GF-D8 (cell line): Measurements from ENCODE around the gene GABRB3.
"Not testable (repeated sequence)": the region's sequence is repeated elsewhere in the genome, so short reads cannot be mapped to it uniquely, and the experiment has no call there.

Experiments
- DNase-seq: peaks from one replicate; lab custom pipeline; 2025; lab: John Stamatoyannopoulos, UW

GABRB3 gene

DNA sequence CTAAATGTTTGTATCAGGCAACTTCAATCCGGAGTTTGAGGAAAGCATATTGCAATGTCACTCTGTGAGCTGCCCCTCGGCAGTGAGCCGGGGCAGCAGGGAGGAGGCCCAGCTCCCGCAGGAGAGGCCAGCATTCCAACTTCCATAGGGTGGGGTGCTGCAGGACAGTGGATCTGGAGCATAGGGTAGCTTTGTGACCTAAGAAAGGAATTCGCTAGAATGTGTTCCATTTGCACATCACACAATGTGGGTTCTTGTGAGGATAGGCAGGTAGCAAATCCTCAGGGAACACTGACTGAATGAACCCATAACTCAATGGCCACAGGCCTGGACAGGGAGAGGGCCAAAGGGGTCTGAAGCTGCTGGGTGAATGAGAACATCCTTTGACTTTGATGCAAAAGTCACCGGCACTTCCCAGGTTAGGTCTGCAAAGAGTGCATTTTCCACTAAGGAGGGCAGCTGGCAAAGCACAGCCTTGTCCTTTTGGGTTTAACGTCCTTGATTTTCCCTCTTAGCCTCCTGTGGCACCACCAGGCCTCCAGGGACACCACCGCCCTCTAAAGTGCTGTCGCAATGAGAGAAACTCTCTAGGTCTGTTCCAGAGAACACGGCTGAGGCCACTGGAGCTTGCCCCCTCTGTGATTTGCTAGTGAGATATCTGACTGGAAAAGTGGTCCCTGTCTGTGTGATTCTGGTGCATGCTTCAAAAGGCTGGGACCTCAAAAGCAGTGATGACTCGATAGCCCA is 36.2 kb downstream of the GABRB3 start:
- DNase-seq: no peak

DNA sequence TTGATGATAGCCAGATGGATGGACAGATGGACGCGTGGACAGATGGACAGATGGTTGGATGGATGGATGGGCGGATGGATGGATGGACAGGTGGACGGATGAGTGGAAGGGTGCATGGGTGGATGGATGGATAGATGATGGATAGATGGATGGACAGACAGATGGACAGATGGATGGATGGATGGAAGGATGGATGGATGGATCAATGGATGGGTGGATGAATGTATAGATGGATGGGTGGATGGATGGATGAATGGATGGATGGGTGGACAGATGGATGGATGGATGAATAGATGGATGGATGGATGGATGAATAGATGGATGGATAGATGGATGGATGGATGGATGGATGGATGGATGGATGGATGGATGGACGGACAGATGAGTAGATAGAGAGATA is 40.9 kb downstream of the GABRB3 start:
- DNase-seq: no peak

DNA sequence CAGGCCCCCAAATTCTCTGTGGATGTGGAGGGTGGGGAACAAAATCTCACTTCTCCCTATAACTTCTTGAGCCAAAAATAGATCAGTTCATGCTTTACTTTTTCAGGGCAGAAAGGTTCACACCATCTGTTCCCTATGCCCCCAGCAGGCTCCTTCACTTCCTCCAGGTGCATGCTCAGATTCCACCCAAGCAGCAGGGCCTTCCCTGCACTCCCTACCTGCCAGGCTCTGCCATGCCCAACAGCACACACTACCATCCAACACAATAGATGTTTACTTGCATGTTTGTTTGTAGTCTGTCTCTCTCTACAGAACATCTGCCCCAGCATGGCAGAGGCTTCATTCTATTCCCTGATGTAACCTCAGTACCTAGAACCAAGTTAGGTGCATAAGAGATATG is 43.3 kb downstream of the GABRB3 start:
- no peak for DNase-seq

DNA sequence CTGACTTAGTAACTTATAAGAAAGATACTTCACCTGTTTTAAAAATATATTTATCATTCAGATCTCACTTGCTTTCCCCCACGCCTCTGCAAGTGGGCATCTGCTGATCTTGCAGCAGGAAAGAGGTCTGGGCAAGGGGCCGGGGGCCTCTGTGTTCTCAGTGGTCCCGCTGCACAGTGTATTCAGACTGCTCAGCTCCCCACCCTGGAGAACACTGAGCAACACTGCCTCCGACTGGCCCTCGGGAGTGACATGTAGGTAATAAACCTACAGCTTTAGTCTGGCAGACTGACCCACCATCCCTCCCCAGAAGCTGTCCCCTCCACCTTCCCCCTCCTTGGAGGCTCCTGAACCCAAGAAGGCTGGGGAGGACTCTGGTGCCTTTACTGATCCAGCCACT is 43.8 kb downstream of the GABRB3 start:
- no peak for DNase-seq

DNA sequence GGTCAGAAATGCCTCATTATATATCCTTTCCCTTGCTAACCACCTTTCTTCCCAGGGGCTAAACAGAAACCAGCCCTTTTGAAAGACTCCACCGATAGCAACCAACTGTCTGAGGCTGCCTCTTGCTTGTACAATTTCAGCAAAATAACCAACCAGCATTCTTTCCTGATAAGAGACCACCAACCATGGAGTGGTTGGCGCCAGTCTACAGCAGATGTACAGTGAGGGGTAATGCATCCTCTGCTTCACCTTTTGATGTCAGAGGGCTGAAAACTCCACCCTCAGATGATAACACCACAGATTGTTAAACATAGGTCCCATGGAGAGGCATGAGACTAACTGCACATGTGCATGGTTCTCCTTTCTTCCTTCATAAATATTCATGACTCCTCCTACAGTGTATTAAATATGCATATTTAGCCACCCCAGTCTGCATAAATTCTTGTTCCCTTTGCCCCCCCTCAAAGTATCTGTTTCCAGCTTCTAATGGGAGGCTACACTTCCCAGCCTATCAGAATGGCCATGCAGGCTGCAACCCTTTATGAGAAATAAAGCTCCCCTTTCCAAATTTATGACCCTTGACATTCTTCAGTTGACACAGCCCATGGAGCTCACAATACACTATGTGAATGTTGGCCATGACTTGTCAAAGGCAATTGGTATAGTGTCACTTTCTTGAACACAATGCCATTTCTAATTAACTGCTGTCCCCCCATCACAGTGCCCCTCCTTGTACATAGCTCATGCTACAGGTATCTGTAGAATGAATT is 48.3 kb downstream of the GABRB3 start:
- DNase-seq: no peak

- no peak for DNase-seq
Observed at GRCh38 chr15:26722621-26723160, 50.2 kb downstream of the GABRB3 start.

GRCh38 chr15:26721232-26721967 is 51.5 kb downstream of the GABRB3 start:
- DNase-seq: no peak

DNA sequence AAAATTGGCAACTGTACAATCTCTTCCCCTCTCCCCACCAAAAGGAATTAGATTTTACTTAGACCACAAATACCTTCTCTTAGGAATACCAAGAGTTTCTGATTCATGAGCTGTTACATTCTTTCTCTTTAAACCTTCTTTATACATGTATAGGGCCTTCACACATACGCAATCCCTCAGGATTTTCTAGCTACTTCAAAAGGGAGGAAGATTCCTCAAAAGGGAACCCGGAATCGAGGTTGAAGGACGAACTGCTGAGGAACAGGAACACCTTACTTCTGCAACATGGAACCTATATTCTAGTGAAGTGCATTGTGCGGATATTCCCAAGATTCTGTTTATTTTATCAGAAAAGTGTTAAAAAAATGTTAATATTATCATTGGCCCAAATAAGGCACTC is 52.3 kb downstream of the GABRB3 start:
- no peak for DNase-seq

GRCh38 chr15:26719866-26720265 is 53.0 kb downstream of the GABRB3 start:
- DNase-seq: not testable (repeated sequence)

GRCh38 chr15:26716069-26716468 is 56.8 kb downstream of the GABRB3 start:
- no peak for DNase-seq

- no peak for DNase-seq
Observed at GRCh38 chr15:26713498-26713897, 59.4 kb downstream of the GABRB3 start.

DNA sequence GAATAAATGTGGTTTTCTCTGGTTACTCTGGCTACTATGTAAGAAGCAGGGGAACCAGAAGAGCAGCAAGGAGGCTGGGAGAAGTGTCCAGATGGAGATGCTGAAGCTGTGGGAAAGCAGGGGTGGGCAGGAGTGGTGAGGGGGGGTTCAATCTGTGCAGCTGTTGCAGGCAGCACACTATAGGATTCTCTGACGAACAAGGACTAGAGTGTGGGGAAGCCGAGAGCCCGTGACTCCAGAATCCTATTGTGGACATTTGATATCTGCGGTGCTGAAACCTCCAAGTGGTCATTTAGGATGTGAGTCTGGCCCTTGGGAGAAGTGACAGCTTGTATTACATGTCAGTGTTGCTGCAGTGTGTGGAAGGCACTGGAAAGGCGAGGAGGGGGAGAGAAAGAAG is 60.5 kb downstream of the GABRB3 start:
- DNase-seq: no peak

- DNase-seq: no peak
Observed at GRCh38 chr15:26711445-26711844, 61.4 kb downstream of the GABRB3 start.

GRCh38 chr15:26702381-26702780 is 70.5 kb downstream of the GABRB3 start:
- no peak for DNase-seq

DNA sequence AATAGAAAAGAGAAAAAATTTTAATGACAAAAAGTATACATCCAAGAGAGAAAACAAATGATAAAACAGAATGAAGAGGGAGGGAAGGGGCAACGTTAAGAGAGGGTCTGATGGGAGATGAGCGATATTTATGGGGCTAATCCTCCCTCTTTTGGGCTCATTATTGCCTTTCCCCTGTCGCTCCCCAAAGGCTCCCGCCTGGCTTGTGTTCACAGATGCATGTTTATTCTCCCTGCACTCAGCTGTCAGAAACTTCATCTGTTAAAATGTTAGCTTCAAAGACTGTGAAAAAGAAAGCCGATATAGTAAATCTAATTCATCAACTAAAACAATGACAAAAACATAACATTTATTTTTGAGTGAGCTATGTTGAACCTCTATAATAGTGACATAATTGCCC is 74.3 kb downstream of the GABRB3 start:
- DNase-seq: no peak

DNA sequence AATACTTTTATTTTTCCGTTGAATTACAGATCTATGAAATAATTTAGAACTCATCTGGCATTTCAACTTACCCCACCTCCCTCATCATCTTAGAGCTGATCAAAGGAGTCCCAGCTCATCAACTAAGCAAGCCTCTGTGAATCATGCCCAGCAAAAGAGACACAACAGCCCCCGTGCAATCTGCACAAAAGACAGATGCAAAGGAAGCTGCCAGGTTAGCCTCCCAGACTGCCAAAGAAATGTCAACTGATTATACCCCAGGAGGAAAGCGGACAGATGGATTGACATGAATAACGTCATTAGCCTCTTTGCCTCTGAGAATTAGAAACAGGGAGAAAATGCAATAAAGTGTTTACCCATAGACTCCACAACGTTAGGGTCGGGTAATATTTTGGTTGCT is 75.0 kb downstream of the GABRB3 start:
- DNase-seq: no peak

DNA sequence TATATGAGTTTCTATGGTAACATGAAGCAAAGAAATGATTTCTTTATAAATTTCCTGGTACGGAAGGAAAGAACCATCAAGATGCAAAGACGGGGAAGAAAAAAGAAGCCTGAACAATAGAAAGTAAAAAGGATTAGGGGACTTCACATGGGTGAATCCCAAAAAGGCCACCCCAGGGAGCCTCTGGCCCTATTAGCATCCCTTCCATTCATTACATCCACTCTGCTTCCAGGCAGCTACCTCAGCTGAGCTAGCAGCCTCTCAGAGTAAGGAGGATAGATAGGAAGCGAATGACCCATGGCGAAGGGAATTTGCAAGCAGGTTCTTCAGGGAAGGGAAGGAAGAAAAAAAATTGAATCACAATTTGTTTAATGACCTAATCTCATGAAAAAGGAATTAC is 81.6 kb downstream of the GABRB3 start:
- DNase-seq: no peak

DNA sequence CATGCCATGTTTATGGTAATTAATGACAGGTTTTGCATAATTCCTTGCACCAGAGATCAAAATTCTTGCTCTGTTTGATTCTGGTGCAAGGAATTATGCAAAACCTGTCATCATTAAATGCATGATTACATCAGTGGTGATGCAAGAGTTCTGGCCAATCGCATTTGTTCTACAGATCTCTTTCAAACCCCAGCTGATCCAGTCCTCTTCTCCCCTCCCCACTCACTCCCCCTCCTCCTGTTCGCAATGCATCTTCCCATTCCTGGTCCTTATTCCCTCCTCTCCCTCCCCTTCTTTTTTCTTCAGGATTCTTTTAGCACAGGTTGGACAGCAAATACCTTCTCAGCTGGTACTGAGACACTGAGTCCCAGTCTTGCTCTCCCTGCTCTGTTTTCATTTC is 82.1 kb downstream of the GABRB3 start:
- DNase-seq: no peak

DNA sequence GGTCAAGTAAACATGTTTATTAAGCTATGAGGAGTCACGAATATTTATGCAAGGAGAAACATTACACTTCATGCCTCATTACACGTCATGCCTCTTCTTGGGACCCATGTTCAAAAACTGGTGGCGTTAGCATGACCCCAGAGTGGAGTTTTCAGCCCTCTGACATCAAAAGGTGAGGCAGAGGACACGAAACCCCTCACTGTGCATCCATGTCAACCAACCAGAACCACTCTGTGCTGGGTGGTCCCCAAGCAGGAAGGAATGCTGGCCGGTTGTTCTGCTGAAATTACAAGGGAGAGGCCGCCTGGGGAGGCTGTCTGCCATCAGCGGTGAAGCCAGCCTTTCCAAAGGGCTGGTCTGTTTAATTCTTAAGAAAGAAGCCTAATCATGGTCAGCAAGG is 83.4 kb downstream of the GABRB3 start:
- no peak for DNase-seq

DNA sequence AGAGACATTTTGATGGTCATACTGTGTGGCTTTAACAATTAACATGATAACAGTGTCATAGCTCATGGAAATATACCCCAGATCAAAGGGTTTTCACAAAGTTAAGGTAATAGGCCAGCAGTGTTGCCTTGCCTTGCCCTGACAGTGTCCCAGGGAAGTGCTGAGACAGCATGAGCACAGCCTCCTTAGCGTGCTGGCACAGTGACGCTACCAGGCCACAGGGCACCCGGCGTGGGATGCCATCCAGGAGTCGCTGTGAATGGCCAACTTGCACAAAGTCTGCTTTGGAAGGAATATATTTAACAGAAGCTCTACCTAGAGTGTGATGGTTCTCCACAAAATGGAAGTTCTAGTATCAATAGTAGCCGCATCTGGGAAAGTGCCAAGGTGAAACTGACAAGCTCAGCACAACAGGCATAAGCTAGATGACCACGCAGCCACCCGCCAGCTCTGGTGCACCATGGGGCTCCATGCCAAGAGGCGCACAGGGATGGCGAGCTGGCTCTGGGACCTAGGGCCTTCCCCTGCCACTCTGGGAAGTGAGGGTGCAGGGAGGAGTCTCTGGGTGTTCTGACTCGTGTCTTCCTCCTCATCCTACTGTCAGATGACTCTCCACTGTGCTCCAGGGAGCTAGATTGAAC is 86.2 kb downstream of the GABRB3 start:
- no peak for DNase-seq

DNA sequence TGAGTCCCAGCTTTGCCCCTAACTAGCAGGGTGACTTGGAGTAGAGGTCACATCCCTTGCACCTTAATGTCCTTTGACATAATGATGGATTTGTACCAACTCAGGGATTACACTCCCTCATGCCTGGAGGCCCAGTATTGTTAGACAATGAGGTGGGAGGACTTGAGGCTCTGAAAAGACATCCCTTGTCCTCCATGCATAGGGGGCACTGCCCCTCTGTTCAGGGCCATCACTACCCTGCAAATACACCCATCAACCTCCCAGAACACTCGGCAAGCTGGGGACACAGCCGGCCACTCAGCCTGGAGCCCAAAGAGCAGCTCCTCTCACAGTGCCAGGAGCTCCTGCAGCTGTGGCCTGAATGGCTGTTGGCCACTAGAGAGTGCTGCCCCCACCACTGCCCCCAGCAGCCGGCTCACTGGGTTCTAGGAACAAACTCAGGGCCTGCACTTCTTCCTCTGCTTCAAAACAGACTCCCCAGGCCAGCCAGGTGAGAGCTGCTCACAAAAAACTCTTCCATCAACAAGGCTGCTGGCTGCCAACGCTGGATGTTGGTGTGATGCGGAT is 90.2 kb downstream of the GABRB3 start:
- no peak for DNase-seq

DNA sequence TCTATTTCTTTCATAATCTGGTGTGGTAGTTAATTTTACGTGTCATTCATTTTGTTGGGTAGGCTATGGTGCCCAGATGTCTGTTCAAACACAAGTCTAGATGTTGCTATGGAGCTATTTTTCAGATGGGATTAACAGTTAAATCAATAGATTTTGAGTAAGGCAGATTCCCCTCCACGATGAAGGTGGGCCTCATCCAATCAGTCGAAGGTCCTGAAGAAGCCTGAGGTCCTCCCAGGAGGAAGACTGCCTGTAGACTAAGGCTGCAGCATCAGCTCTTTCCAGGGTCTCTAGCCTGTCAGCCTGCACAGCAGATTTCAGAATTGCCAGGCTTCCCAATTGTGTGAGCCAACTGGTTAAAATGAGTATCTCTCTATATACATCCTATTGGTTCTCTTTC is 92.9 kb downstream of the GABRB3 start:
- no peak for DNase-seq
